Esophagus squamous epithelium (tissue), 4 donors: ENCODE results near the gene MRRF.

Experiments
- CTCF ChIP-seq, 6 experiments: fragments of 450-650 bp in 4 of 6; fragments of 200-600 bp in 2 of 6; sonication (generic) in 2 of 6; IDR thresholded peaks; one replicate each; pipeline ENCODE4 v1.5.1; 2016 to 2019; ENCODE audit warnings: antibody characterized with exemption in 6 of 6, mild to moderate bottlenecking in 4 of 6, moderate library complexity in 4 of 6
- POLR2A ChIP-seq, 4 donors: fragments of 450-650 bp; IDR thresholded peaks; one replicate each; pipeline ENCODE4 v1.6.1; 2017; ENCODE audit warnings: antibody characterized with exemption in 4 of 4, mild to moderate bottlenecking in 4 of 4, moderate library complexity in 3 of 4

- TF ChIP-seq CTCF (IDR thresholded peaks at IDR 0.05) (no peak), POLR2A (IDR thresholded peaks at IDR 0.05) (no peak)
These were observed 105.6 kb downstream of the MRRF start for GRCh38 chr9:122370303-122370702.
